Progenitor cell of endocrine pancreas (in vitro differentiated cells): Measurements from ENCODE around the gene PODXL. TPM values are rescaled to one million over a fixed set of nuclear protein-coding genes. Genes with fewer than 3 reads are reported as not detected.

Experiments
- DNase-seq: peaks from one replicate; pipeline ENCODE4 v3.0.0; 2021; ENCODE audit warnings: low spot score; ENCODE audit not compliant: unreplicated experiment
- H3K27ac Mint-ChIP-seq: 2 replicates; pipeline ENCODE4 v1.8.0; 2021; ENCODE audit warnings: mild to moderate bottlenecking, moderate library complexity, mixed read lengths
- H3K27me3 Mint-ChIP-seq: 2 replicates; pipeline ENCODE4 v1.8.0; 2021; ENCODE audit warnings: mixed read lengths
- H3K36me3 Mint-ChIP-seq: 2 replicates; pipeline ENCODE4 v1.8.0; 2022; ENCODE audit warnings: mixed read lengths; ENCODE audit not compliant: insufficient read depth
- H3K4me1 Mint-ChIP-seq: 2 replicates; pipeline ENCODE4 v1.8.0; 2021; ENCODE audit warnings: low read depth, mixed read lengths
- H3K4me3 Mint-ChIP-seq: 2 replicates; pipeline ENCODE4 v1.8.0; 2021; ENCODE audit warnings: low read depth, mild to moderate bottlenecking, moderate library complexity, mixed read lengths
- H3K9me3 Mint-ChIP-seq: 2 replicates; pipeline ENCODE4 v1.8.0; 2021; ENCODE audit warnings: low read depth, mixed read lengths
- CTCF ChIP-seq: fragments of 200-600 bp; sonication (generic); IDR thresholded peaks from one replicate; pipeline ENCODE4 v1.5.0; 2021; ENCODE audit warnings: antibody characterized with exemption, mild to moderate bottlenecking; ENCODE audit not compliant: unreplicated experiment
- total RNA-seq: library from RNA; stranded (reverse); gene quantifications from 2 replicates; pipeline ENCODE4 v1.2.1, GENCODE V29; 2021

Gene PODXL
- total RNA-seq, 1 donor from 2014 or later, result 21.2 TPM

DNA sequence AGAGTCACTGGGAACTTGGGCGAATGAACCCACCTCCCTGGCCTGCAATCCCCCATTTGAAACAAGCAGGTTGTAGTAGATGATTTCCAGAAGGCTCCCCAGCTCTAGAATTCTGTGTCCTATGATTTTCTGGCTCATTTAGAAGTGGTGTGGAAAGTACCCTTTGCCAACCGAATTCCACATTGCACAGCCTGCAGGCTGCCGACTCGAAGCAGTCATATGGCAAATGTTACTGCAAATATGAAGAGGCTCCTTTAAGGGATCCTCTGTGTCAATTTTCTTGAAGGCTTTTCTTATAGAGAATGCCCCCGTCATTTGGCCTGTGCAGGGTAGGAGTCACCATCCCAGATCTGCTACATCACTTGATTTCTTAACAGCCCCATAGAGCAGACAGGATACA, 5.6 kb downstream of the PODXL start:
- peaks cover 33% of the 10 kb centered on the region for H3K27me3 Mint-ChIP-seq
- no peak overlapping the region for H3K27ac Mint-ChIP-seq
- peaks cover 3% of the 10 kb centered on the region for H3K9me3 Mint-ChIP-seq
- no peak for TF ChIP-seq CTCF
- H3K36me3 Mint-ChIP-seq, result no peaks in the 10 kb centered on the region
- no peak overlapping the region for H3K4me3 Mint-ChIP-seq
- H3K4me1 Mint-ChIP-seq, result peaks cover 8% of the 10 kb centered on the region
- DNase-seq, result no peak

DNA sequence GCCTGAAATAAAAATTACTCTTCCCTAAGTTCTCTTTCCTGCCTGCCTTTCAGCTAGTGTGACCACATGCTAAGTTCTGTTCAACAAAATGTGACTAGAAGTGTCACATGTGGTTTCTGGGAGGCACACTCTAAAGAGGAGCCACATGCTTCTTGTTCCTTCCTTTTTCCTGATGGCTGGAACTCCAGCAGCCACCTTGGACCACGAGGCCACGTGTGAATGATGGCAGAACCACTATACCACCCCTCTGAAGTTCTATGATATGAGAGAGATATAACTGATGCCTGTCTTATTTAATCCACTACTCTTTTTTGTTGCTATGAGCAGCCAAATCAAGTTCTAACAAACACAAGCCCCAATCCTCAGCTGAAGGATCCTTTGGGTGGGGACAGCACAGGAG, 8.1 kb downstream of the PODXL start:
- DNase-seq, result no peak
- peaks cover 9% of the 10 kb centered on the region for H3K27me3 Mint-ChIP-seq
- H3K4me1 Mint-ChIP-seq, result peaks cover 3% of the 10 kb centered on the region
- H3K36me3 Mint-ChIP-seq, result no peaks in the 10 kb centered on the region
- peaks cover 3% of the 10 kb centered on the region for H3K9me3 Mint-ChIP-seq
- no peak for TF ChIP-seq CTCF
- no peak overlapping the region for H3K4me3 Mint-ChIP-seq
- no peak overlapping the region for H3K27ac Mint-ChIP-seq

DNA sequence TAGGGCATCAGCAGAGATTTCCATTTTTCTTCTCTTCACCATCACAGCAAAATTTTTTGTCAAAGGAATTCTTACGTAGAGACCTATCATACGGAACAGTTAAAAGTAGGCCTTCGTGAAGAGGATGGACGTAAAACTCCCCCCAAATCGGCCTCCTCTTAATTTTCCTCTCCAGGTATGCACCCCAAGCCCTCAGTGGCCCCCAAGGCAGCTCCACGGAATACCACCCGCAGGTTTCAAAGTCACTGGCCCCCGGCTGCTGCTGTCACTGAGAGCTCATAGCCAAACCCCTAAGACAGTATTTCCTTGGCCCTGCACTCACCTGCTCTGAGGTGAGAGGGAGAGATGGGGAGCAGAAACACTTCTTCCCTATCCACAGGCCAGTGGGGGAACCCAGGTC, 8.8 kb downstream of the PODXL start:
- no peak overlapping the region for H3K4me3 Mint-ChIP-seq
- TF ChIP-seq CTCF, result no peak
- no peak for DNase-seq
- H3K27ac Mint-ChIP-seq, result no peak overlapping the region
- peaks cover under 1% of the 10 kb centered on the region for H3K27me3 Mint-ChIP-seq
- no peaks in the 10 kb centered on the region for H3K36me3 Mint-ChIP-seq
- peaks cover 3% of the 10 kb centered on the region for H3K9me3 Mint-ChIP-seq
- H3K4me1 Mint-ChIP-seq, result peaks cover 3% of the 10 kb centered on the region

- peaks cover 6% of the 10 kb centered on the region for H3K4me1 Mint-ChIP-seq
- no peak overlapping the region for H3K4me3 Mint-ChIP-seq
- H3K36me3 Mint-ChIP-seq, result no peaks in the 10 kb centered on the region
- no peak for DNase-seq
- peaks cover 3% of the 10 kb centered on the region for H3K9me3 Mint-ChIP-seq
- no peak overlapping the region for H3K27ac Mint-ChIP-seq
- no peaks in the 10 kb centered on the region for H3K27me3 Mint-ChIP-seq
- peak; percentile 62 for TF ChIP-seq CTCF
These were observed 9.8 kb downstream of the PODXL start for GRCh38 chr7:131546583-131547141.

- Mint-ChIP-seq H3K4me1 (peaks cover 6% of the 10 kb centered on the region), H3K27ac (no peak overlapping the region), H3K9me3 (peaks cover 3% of the 10 kb centered on the region), H3K4me3 (no peak overlapping the region), H3K27me3 (no peaks in the 10 kb centered on the region), H3K36me3 (no peaks in the 10 kb centered on the region)
- no peak for DNase-seq
- TF ChIP-seq CTCF, result no peak
These were observed 10.3 kb downstream of the PODXL start for GRCh38 chr7:131546126-131546525.
